ENCODE data around the gene UAP1L1.
A peak's percentile ranks its signal among the peaks of the same experiment; 100 is the strongest.

The UAP1L1 gene

GRCh38 chr9:137049544-137050449 lies 27.5 kb upstream of the UAP1L1 start:
- H3K4me1 Mint-ChIP-seq, result peaks cover 18% of the 10 kb centered on the region
- ATAC-seq (peak; percentile 50), DNase-seq (ENCODE audit: low spot score in 2 of 2) (peak in 1 of 2 donors; percentile 84)
- H3K4me3 Mint-ChIP-seq, result no peak overlapping the region
- H3K27ac Mint-ChIP-seq, result no peak overlapping the region
- no peaks in the 10 kb centered on the region for H3K36me3 Mint-ChIP-seq
- no peaks in the 10 kb centered on the region for H3K9me3 Mint-ChIP-seq

GRCh38 chr9:137050570-137050969 lies 26.7 kb upstream of the UAP1L1 start:
- no peak for ATAC-seq
- Mint-ChIP-seq H3K4me3 (no peak overlapping the region), H3K4me1 (peaks cover 11% of the 10 kb centered on the region), H3K27ac (no peak overlapping the region), H3K9me3 (no peaks in the 10 kb centered on the region), H3K36me3 (no peaks in the 10 kb centered on the region)
- no peak for DNase-seq (ENCODE audit: low spot score in 2 of 2)

- no peak for ATAC-seq
- DNase-seq (ENCODE audit: low spot score in 2 of 2), result no peak
- no peak overlapping the region for H3K4me3 Mint-ChIP-seq
- H3K9me3 Mint-ChIP-seq, result no peaks in the 10 kb centered on the region
- no peak overlapping the region for H3K27ac Mint-ChIP-seq
- peaks cover 10% of the 10 kb centered on the region for H3K4me1 Mint-ChIP-seq
- H3K36me3 Mint-ChIP-seq, result no peaks in the 10 kb centered on the region
Observed at GRCh38 chr9:137051145-137051724, 26.1 kb upstream of the UAP1L1 start.

GRCh38 chr9:137052293-137052692 lies 25.0 kb upstream of the UAP1L1 start:
- ATAC-seq (no peak), DNase-seq (ENCODE audit: low spot score in 2 of 2) (no peak)
- Mint-ChIP-seq H3K27ac (no peak overlapping the region), H3K4me3 (no peak overlapping the region), H3K9me3 (no peaks in the 10 kb centered on the region), H3K36me3 (no peaks in the 10 kb centered on the region), H3K4me1 (peaks cover 5% of the 10 kb centered on the region)

- Mint-ChIP-seq H3K27ac (no peak overlapping the region), H3K9me3 (no peaks in the 10 kb centered on the region), H3K4me1 (peaks cover 5% of the 10 kb centered on the region), H3K4me3 (no peak overlapping the region), H3K36me3 (no peaks in the 10 kb centered on the region)
- peak; percentile 14 for ATAC-seq
- no peak for DNase-seq (ENCODE audit: low spot score in 2 of 2)
Observed at GRCh38 chr9:137052998-137053943, 24.0 kb upstream of the UAP1L1 start.

- Mint-ChIP-seq H3K27ac (no peak within 1 kb of the TSS), H3K4me1 (peaks cover 5% of the 10 kb centered on the region), H3K36me3 (no peaks in the 10 kb centered on the region), H3K9me3 (no peaks in the 10 kb centered on the region), H3K4me3 (no peak within 1 kb of the TSS)
- peak; percentile 54 for ATAC-seq
- no peak for DNase-seq (ENCODE audit: low spot score in 2 of 2)
Observed at GRCh38 chr9:137053944-137054931, 23.1 kb upstream of the UAP1L1 start, which contains the start of gene ENTPD2. Gene ENTPD2, minus strand, starts transcription at chr9:137054061. Its CDS starts 64 bp downstream, at chr9:137053997.

GRCh38 chr9:137054932-137055384 lies 22.4 kb upstream of the UAP1L1 start:
- H3K4me3 Mint-ChIP-seq, result no peak overlapping the region
- H3K36me3 Mint-ChIP-seq, result no peaks in the 10 kb centered on the region
- DNase-seq (ENCODE audit: low spot score in 2 of 2), result no peak

GRCh38 chr9:137055385-137056364 lies 21.6 kb upstream of the UAP1L1 start:
- H3K9me3 Mint-ChIP-seq, result no peaks in the 10 kb centered on the region
- no peaks in the 10 kb centered on the region for H3K36me3 Mint-ChIP-seq
- no peak overlapping the region for H3K27ac Mint-ChIP-seq
- no peaks in the 10 kb centered on the region for H3K4me1 Mint-ChIP-seq
- no peak overlapping the region for H3K4me3 Mint-ChIP-seq
- no peak for ATAC-seq
- DNase-seq (ENCODE audit: low spot score in 2 of 2), result no peak

More at GRCh38 chr9:137054932-137055384, 22.4 kb upstream of the UAP1L1 start:
- H3K4me1 Mint-ChIP-seq, result no peaks in the 10 kb centered on the region
- ATAC-seq, result no peak
- H3K27ac Mint-ChIP-seq, result no peak overlapping the region
- H3K9me3 Mint-ChIP-seq, result no peaks in the 10 kb centered on the region

- Mint-ChIP-seq H3K4me1 (no peaks in the 10 kb centered on the region), H3K36me3 (no peaks in the 10 kb centered on the region), H3K27ac (no peak overlapping the region), H3K4me3 (no peak overlapping the region), H3K9me3 (no peaks in the 10 kb centered on the region)
- ATAC-seq, result no peak
- no peak for DNase-seq (ENCODE audit: low spot score in 2 of 2)
Observed at GRCh38 chr9:137056739-137057415, 20.4 kb upstream of the UAP1L1 start.

- Mint-ChIP-seq H3K4me1 (no peaks in the 10 kb centered on the region), H3K36me3 (no peaks in the 10 kb centered on the region), H3K27ac (no peak overlapping the region), H3K9me3 (no peaks in the 10 kb centered on the region), H3K4me3 (no peak overlapping the region)
- DNase-seq (ENCODE audit: low spot score in 2 of 2) (no peak), ATAC-seq (no peak)
Observed at GRCh38 chr9:137057545-137057944, 19.8 kb upstream of the UAP1L1 start.

- no peak overlapping the region for H3K27ac Mint-ChIP-seq
- no peaks in the 10 kb centered on the region for H3K4me1 Mint-ChIP-seq
- no peak for ATAC-seq
- no peak for DNase-seq (ENCODE audit: low spot score in 2 of 2)
- no peaks in the 10 kb centered on the region for H3K9me3 Mint-ChIP-seq
- no peaks in the 10 kb centered on the region for H3K36me3 Mint-ChIP-seq
- no peak overlapping the region for H3K4me3 Mint-ChIP-seq
Observed at GRCh38 chr9:137058521-137059234, 18.6 kb upstream of the UAP1L1 start.

GRCh38 chr9:137062384-137062783 lies 14.9 kb upstream of the UAP1L1 start:
- Mint-ChIP-seq H3K4me1 (peaks cover 6% of the 10 kb centered on the region), H3K27ac (no peak overlapping the region), H3K4me3 (no peak overlapping the region), H3K36me3 (no peaks in the 10 kb centered on the region), H3K9me3 (no peaks in the 10 kb centered on the region)
- no peak for DNase-seq (ENCODE audit: low spot score in 2 of 2)
- ATAC-seq, result no peak
